ENCODE measurements around the gene ASPSCR1. TPM values are rescaled to one million over a fixed set of nuclear protein-coding genes. Genes with fewer than 3 reads are reported as not detected.

ASPSCR1 gene
- total and polyA plus RNA-seq, 10 of the 15 experiments (the other 5 are each of a cell fraction or from before 2014, with no cell fraction given), result 1.5 to 48.4 (median 25.4) TPM

GRCh38 chr17:81983011-81983638, 5.7 kb downstream of the ASPSCR1 start:
- no peak overlapping the region for H3K4me2 ChIP-seq (ENCODE audit: control insufficient read depth, insufficient read depth)
- in situ Hi-C loops (cut with MboI), result no loop called here
- peaks cover 7% of the 10 kb centered on the region for H3K4me1 ChIP-seq (ENCODE audit: control insufficient read depth, insufficient read depth, low read length)
- SMC1A ChIA-PET (ENCODE audit: uncharacterized antibody, unreplicated experiment), result no interaction called here
- FAIRE-seq (no peak), ATAC-seq (no peak), DNase-seq (ENCODE audit: low read depth, low spot score) (no peak)
- H2AFZ ChIP-seq (ENCODE audit: control insufficient read depth, low read depth, low read length), result no peak overlapping the region
- H3K27me3 ChIP-seq (replicated peaks in 1 of 2; ENCODE audit: control insufficient read depth in 2 of 2, insufficient read depth in 2 of 2, low read length in 1 of 2), result no peaks in the 10 kb centered on the region
- POLR2A ChIA-PET, result no interaction called here
- no TSS peak for BruUV-seq (replicated peaks)
- H3K9ac ChIP-seq (ENCODE audit: control insufficient read depth, insufficient read depth, low read length), result no peak overlapping the region
- 93% methylated on average over 27 of the region's 35 CpGs for WGBS (ENCODE audit: insufficient coverage, insufficient replicate concordance, low lambda C conversion rate, missing lambda C conversion rate)
- no peaks in the 10 kb centered on the region for H3K9me3 ChIP-seq (replicated peaks; ENCODE audit: control insufficient read depth, insufficient read depth, low read length)
- RAD21 ChIA-PET (ENCODE audit: unreplicated experiment), result no interaction called here
- H3K79me2 ChIP-seq (ENCODE audit: control insufficient read depth, insufficient read depth, low read length), result no peaks in the 10 kb centered on the region
- H3K4me3 ChIP-seq, result no peak overlapping the region
- CTCF ChIA-PET, result no interaction called here
- intact Hi-C loops (cut with micrococcal nuclease; ENCODE audit: unreplicated experiment), result no loop called here
- H3K36me3 ChIP-seq (ENCODE audit: control insufficient read depth in 2 of 2, insufficient read depth in 2 of 2, low read length in 1 of 2), result peaks cover 3 to 10% of the 10 kb centered on the region in 2 experiments; a peak in 3 of 4 replicates
- no peak overlapping the region for H3K27ac ChIP-seq (ENCODE audit: control insufficient read depth, insufficient read depth)
- H4K20me1 ChIP-seq (ENCODE audit: control insufficient read depth, insufficient read depth), result no peaks in the 10 kb centered on the region
- TF ChIP-seq CUX1 (IDR thresholded peaks at IDR 0.05; ENCODE audit: insufficient replicate concordance, low read depth, low read length) (no peak), SP1 (IDR thresholded peaks at IDR 0.05; ENCODE audit: low read depth, low read length) (no peak), RAD21 (IDR thresholded peaks at IDR 0.05; ENCODE audit: insufficient read depth, low read depth, low read length) (no peak), BCL11A (IDR thresholded peaks at IDR 0.05; ENCODE audit: low read depth, low read length) (no peak), KLF5 (IDR thresholded peaks at IDR 0.05; ENCODE audit: partially characterized antibody) (no peak), SPI1 (IDR thresholded peaks at IDR 0.05; ENCODE audit: borderline replicate concordance, insufficient read depth, low read depth, low read length) (no peak), MYB (IDR thresholded peaks at IDR 0.05; ENCODE audit: borderline replicate concordance, low read depth, low read length) (no peak), USF1 (IDR thresholded peaks at IDR 0.05; ENCODE audit: borderline replicate concordance, extremely low read length, insufficient read depth, low read depth, low read length) (no peak), BMI1 (IDR thresholded peaks at IDR 0.05; ENCODE audit: borderline replicate concordance) (no peak), TBL1XR1 (IDR thresholded peaks at IDR 0.05; ENCODE audit: low read depth, low read length) (no peak), POLR2AphosphoS5 (IDR thresholded peaks at IDR 0.05; ENCODE audit: low read length) (no peak), SRF (IDR thresholded peaks at IDR 0.05; ENCODE audit: low read depth in 2 of 2, low read length in 2 of 2) (no peak), RBBP5 (conservative IDR thresholded peaks at IDR 0.05) (no peak), FOS (IDR thresholded peaks at IDR 0.05; ENCODE audit: borderline replicate concordance, extremely low read depth, insufficient read length) (no peak), MEF2A (IDR thresholded peaks at IDR 0.05; ENCODE audit: insufficient read depth, low read depth, low read length) (no peak), MTA2 (IDR thresholded peaks at IDR 0.05; ENCODE audit: low read depth) (no peak)
- TF ChIP-seq, protein P1, sequence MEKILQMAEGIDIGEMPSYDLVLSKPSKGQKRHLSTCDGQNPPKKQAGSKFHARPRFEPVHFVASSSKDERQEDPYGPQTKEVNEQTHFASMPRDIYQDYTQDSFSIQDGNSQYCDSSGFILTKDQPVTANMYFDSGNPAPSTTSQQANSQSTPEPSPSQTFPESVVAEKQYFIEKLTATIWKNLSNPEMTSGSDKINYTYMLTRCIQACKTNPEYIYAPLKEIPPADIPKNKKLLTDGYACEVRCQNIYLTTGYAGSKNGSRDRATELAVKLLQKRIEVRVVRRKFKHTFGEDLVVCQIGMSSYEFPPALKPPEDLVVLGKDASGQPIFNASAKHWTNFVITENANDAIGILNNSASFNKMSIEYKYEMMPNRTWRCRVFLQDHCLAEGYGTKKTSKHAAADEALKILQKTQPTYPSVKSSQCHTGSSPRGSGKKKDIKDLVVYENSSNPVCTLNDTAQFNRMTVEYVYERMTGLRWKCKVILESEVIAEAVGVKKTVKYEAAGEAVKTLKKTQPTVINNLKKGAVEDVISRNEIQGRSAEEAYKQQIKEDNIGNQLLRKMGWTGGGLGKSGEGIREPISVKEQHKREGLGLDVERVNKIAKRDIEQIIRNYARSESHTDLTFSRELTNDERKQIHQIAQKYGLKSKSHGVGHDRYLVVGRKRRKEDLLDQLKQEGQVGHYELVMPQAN (conservative IDR thresholded peaks at IDR 0.05), result no peak
